SHP77 (cell line): ENCODE results near the gene LIMS2.
A peak's percentile ranks its signal among the peaks of the same experiment; 100 is the strongest.

Experiments
- DNase-seq, 2 experiments: peaks; one replicate each; lab custom pipeline; 2025; lab: John Stamatoyannopoulos, UW

LIMS2 gene

GRCh38 chr2:127675331-127676261 is at the start of gene LIMS2:
Gene LIMS2, minus strand, starts transcription at chr2:127675530. Its CDS starts 506 bp downstream, at chr2:127675024.
- DNase-seq, result no peak

GRCh38 chr2:127722807-127723206 is 47.5 kb upstream of the LIMS2 start:
- no peak for DNase-seq

DNA sequence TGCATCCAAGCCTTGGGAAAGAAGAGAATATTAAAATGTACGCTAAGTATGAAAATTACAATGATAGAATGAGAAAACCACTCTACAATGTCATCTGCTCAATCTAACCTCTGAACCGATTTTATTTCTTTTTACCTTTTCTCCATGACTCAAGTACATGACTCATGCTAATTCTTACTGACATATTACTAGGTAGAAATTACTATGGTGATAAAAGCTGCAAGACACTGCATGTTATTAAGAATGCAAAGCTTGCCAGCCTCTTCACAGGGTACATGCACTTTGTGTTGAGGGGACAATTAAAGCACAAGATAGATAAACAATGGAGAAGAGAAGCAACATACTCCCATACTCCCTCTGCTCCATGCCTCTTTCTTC is 46.6 kb upstream of the LIMS2 start:
- DNase-seq, result no peak

- no peak for DNase-seq
These were observed 46.1 kb upstream of the LIMS2 start for GRCh38 chr2:127721311-127721977.

DNA sequence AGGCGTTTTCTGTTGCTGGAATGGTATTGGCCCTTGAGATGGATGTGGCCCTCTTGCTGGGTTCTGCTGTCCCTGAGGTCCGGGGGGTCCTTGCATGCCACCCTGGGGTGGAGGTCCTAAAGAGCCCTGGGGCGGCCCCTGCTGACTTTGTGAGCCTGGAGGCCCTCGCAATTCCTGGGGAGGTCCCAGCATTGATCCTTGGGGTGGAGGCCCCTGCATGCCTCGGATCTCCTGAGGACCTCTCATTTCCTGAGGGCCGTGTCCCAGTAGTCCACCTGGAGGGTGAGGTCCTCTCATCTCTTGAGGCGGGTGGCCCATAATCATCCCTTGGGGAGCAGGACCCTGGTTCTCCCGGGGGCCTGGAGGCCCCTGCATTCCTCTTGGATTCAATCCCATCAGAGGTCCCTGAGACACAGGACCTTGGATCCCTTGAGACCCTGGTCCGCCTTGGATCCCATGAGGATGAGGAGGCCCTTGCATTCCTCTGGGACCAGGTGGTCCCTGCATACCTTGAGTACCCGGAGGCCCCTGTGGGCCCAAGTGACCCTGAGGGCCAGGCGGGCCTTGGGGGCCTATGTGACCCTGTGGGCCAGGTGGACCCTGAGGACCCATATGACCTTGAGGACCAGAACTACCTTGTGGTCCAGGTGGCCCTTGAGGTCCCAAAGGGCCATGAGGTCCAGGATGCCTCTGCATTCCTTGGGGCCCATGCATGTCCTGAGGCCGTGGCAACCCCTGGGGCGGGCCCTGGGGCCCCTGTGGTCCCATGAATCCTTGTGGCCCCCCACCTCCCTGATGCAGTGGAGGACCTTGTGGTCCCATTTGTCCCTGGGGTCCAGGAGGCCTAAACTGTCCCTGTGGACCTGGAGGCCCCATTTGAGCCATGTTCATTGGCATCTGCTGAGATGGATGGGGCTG is 44.2 kb upstream of the LIMS2 start:
- DNase-seq, result no peak

GRCh38 chr2:127718271-127718670 is 42.9 kb upstream of the LIMS2 start:
- DNase-seq, result no peak

- DNase-seq, result no peak
These were observed 40.6 kb upstream of the LIMS2 start for GRCh38 chr2:127715778-127716449.

DNA sequence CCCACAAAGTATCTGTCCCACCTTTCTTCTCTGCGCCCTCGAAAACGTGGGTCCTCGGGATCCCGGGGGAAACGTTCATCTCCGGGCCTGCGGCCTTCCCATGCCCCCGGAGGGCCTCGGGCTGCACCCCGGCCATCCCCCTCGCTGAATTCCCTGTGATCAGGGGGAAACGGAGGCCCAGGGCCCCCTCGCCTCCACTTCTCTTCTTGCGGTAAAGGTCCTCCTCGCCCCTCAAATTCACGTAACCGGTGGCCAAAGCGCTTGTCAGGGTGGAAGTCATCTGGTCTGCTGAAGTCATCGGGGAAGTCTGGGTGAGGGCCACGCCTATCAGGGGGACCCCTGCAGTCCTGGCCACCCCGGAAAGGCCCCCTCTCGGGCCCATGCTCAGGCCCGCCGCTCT is 38.2 kb upstream of the LIMS2 start:
- DNase-seq, result no peak

GRCh38 chr2:127712999-127713398 is 37.7 kb upstream of the LIMS2 start:
- no peak for DNase-seq

- no peak for DNase-seq
These were observed 34.0 kb upstream of the LIMS2 start for GRCh38 chr2:127709336-127709735.

GRCh38 chr2:127707890-127708648 is 32.7 kb upstream of the LIMS2 start:
- no peak for DNase-seq

- no peak for DNase-seq
These were observed 31.1 kb upstream of the LIMS2 start for GRCh38 chr2:127706215-127706990.

- DNase-seq, result no peak
These were observed 30.2 kb upstream of the LIMS2 start for GRCh38 chr2:127705391-127706065.

DNA sequence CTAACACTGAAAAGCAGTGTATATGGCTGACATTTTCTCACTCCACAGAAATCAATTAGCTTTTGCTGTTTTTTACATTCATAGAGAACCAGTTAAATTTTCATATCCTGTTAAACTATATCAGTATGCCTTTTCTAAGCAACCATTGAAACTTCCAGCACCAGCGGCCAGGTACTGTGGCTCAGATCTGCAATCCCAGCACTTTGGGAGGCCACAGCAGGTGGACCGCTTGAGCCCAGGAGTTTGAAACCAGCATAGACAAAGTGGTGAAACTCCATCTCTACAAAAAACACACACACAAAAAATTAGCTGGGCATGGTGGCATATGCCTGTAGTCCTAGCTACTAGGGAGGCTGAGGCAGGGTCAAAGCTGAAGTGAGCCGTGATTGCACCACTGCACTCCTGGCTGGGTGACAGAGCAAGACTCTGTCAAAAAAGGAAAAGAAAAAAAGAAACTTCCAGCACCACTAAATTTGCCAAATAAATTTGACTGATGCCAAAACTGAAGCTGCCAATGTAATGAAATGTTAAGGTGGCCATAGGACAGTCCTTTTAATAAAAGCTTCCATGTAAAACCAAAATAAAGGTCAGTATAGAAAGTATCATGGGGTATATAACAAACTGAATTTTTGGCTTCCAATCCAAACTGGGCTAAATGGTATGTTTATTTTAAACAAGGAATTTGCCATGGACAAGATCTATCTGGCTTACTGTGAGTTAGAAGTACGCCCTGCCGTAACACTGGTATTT is 29.5 kb upstream of the LIMS2 start:
- no peak for DNase-seq

DNA sequence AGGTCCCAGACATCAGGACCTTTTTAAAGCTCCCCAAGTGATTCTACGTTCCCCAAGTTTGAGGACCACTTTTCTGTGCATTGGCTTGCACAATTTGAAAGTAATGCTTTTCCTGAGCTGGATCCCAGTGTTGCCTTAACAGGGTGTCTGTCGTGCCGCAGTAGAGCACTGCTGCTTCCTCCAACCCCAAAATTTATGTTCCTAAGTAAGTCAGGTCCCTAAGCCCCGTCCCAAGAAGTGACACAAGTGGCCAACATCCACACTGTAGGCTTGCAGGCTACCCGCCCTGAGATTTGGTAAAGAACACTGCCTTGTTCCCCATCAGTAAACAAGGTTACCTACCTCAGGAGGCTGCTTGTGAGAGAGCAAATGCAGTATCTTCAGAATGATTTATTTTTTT is 28.0 kb upstream of the LIMS2 start:
- no peak for DNase-seq

GRCh38 chr2:127702395-127703009 is 27.2 kb upstream of the LIMS2 start:
- DNase-seq, result no peak

DNA sequence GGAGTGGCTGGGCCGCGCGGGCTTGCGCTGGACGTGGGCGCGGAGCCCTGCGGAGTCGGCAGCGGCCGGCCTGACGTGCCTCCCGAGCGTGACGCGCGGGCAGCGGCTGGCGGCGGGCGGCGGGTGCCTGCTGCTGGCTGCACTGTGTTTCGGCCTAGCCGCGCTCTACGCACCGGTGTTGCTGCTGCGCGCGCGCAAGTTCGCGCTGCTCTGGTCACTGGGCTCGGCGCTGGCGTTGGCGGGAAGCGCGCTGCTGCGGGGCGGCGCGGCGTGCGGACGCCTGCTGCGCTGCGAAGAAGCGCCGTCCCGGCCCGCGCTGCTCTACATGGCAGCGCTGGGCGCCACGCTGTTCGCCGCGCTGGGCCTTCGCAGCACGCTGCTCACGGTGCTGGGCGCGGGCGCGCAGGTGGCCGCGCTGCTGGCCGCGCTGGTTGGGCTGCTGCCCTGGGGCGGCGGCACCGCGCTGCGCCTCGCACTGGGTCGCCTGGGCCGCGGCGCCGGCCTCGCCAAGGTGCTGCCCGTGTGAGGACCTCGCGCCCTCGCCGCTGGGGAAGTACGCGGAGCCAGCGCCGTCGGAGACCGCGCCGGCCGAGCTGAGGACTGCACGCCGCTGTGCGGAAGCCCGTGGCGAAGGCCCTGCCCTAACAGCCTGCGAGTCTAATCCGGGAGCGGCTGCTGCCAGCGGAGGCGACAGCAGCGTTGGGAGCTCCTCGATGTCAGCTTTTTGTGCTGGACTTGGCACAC is 26.5 kb upstream of the LIMS2 start:
- peak; percentile 41 to 77 for DNase-seq
